ENCODE data around the gene CCDC91. TPM values are rescaled to one million over a fixed set of nuclear protein-coding genes. Genes with fewer than 3 reads are reported as not detected.
A peak's percentile ranks its signal among the peaks of the same experiment; 100 is the strongest.

CCDC91 gene
- polyA plus RNA-seq (2012; ENCODE audit: missing spikeins): 14.9 TPM

DNA sequence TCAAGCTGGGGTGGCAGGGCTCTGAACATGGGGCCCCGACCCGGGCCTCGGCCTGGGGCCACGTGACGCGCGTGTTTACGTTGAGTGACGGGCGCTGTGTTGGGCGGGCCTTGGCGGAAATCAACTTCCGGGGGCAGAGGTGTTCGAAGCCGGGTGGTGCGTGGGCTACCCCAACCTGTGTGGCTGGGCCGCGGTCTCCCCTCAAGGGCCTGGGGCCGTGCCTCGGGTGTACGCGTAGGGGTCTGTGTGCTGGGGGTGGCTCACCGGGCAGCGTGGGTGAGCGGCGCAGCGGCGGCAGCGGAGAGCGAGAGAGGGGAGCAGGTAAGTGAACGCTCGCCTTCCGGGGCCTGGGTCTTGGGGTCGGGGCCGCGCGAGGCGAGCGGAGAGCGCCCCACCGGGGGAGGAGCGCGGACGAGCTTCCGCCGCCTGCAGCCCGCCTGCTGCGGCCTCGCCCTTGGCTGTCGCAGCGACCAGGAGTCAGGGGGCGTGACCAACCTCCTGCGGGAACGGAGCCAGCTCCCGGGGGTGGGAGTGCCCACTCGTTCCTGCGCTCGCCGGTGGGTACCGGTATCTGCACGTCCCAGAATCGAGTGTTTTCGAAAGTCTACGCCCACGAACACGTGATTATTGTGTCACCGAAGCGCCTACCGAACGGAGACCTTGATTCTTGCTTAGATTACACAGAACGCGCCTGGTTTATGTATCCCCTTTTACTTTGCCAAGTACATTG is at the start of gene CCDC91:
Gene CCDC91, plus strand, starts transcription at position 136 of the 730 bp plus-strand sequence. CDS start 66,760 bp downstream, outside the sequence.
- FAIRE-seq (peak; percentile 95), DNase-seq (ENCODE audit: insufficient read length) (peak; percentile 68)
- TF ChIP-seq POLR2AphosphoS5 (IDR thresholded peaks at IDR 0.05; ENCODE audit: low read depth, low read length) (peak; percentile 78), POLR2A (IDR thresholded peaks at IDR 0.05; ENCODE audit: low read depth, low read length) (peak; percentile 70; the same call in 1 of the 2 replicates), TAF1 (IDR thresholded peaks at IDR 0.05; ENCODE audit: borderline replicate concordance, low read depth, low read length) (no peak; the same call in 1 of the 2 replicates)

GRCh38 chr12:28144059-28144458 is 46.2 kb upstream of the CCDC91 start:
- FAIRE-seq (no peak), DNase-seq (ENCODE audit: insufficient read length) (no peak)
- TF ChIP-seq POLR2A (IDR thresholded peaks at IDR 0.05; ENCODE audit: low read depth, low read length) (no peak), TAF1 (IDR thresholded peaks at IDR 0.05; ENCODE audit: borderline replicate concordance, low read depth, low read length) (no peak), POLR2AphosphoS5 (IDR thresholded peaks at IDR 0.05; ENCODE audit: low read depth, low read length) (no peak)

GRCh38 chr12:28144532-28144931 is 45.7 kb upstream of the CCDC91 start:
- DNase-seq (ENCODE audit: insufficient read length) (no peak), FAIRE-seq (no peak)
- TF ChIP-seq TAF1 (IDR thresholded peaks at IDR 0.05; ENCODE audit: borderline replicate concordance, low read depth, low read length): no peak
- no peak for TF ChIP-seq POLR2A (IDR thresholded peaks at IDR 0.05; ENCODE audit: low read depth, low read length)
- TF ChIP-seq POLR2AphosphoS5 (IDR thresholded peaks at IDR 0.05; ENCODE audit: low read depth, low read length): no peak

- DNase-seq (ENCODE audit: insufficient read length) (no peak), FAIRE-seq (no peak)
- TF ChIP-seq POLR2AphosphoS5 (IDR thresholded peaks at IDR 0.05; ENCODE audit: low read depth, low read length): no peak
- TF ChIP-seq POLR2A (IDR thresholded peaks at IDR 0.05; ENCODE audit: low read depth, low read length): no peak
- no peak for TF ChIP-seq TAF1 (IDR thresholded peaks at IDR 0.05; ENCODE audit: borderline replicate concordance, low read depth, low read length)
These were observed 45.0 kb upstream of the CCDC91 start for GRCh38 chr12:28145216-28145615.

- DNase-seq (ENCODE audit: insufficient read length) (no peak), FAIRE-seq (no peak)
- TF ChIP-seq POLR2AphosphoS5 (IDR thresholded peaks at IDR 0.05; ENCODE audit: low read depth, low read length) (no peak), TAF1 (IDR thresholded peaks at IDR 0.05; ENCODE audit: borderline replicate concordance, low read depth, low read length) (no peak), POLR2A (IDR thresholded peaks at IDR 0.05; ENCODE audit: low read depth, low read length) (no peak)
These were observed 41.0 kb upstream of the CCDC91 start for GRCh38 chr12:28149279-28149678.

DNA sequence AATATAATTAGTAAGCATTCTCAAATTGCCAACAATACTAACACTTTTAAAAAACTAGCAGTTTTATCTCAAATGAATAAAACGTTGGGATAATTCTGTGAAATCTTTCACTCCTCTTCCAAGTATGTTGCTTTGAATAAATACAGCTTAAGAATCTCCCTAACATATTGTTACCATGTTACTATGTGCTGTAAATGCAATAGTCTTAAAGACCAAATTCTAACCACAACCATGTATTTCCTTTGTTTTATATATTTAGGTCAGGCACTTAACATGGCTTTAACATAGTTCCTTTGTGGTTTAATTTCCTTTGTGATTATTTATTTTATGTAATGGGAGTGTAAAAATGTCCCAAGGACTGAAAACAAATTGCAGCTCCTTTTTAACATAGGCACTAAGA is 33.9 kb upstream of the CCDC91 start:
- no peak for FAIRE-seq
- TF ChIP-seq TAF1 (IDR thresholded peaks at IDR 0.05; ENCODE audit: borderline replicate concordance, low read depth, low read length) (no peak), POLR2A (IDR thresholded peaks at IDR 0.05; ENCODE audit: low read depth, low read length) (no peak), POLR2AphosphoS5 (IDR thresholded peaks at IDR 0.05; ENCODE audit: low read depth, low read length) (no peak)
- DNase-seq (ENCODE audit: insufficient read length): no peak

- no peak for DNase-seq (ENCODE audit: insufficient read length)
- no peak for TF ChIP-seq TAF1 (IDR thresholded peaks at IDR 0.05; ENCODE audit: borderline replicate concordance, low read depth, low read length)
- TF ChIP-seq POLR2AphosphoS5 (IDR thresholded peaks at IDR 0.05; ENCODE audit: low read depth, low read length): no peak
- TF ChIP-seq POLR2A (IDR thresholded peaks at IDR 0.05; ENCODE audit: low read depth, low read length): no peak
- FAIRE-seq: no peak
These were observed 33.5 kb upstream of the CCDC91 start for GRCh38 chr12:28156804-28157203.

- TF ChIP-seq POLR2AphosphoS5 (IDR thresholded peaks at IDR 0.05; ENCODE audit: low read depth, low read length) (no peak), POLR2A (IDR thresholded peaks at IDR 0.05; ENCODE audit: low read depth, low read length) (no peak), TAF1 (IDR thresholded peaks at IDR 0.05; ENCODE audit: borderline replicate concordance, low read depth, low read length) (no peak)
- no peak for DNase-seq (ENCODE audit: insufficient read length)
- no peak for FAIRE-seq
These were observed 31.9 kb upstream of the CCDC91 start for GRCh38 chr12:28158353-28158752.

DNA sequence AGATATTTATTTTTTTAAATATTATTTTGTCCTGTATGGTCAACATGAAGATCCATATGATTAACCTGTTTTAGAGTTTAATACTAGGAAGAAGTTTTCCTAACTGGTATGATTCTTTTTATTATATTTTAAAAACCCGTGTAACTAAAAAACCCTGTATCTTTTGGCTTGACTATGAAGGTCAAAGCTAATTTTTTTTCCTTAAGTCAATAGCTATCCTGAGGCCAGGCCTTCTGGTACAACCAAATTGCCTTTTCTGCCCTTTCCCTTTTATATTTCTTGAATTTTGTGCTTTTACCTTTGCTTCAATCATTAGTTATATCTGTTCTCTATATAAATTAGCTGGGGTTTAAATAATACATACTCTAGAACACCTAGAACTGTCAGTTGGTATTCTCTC is 30.6 kb upstream of the CCDC91 start:
- DNase-seq (ENCODE audit: insufficient read length) (no peak), FAIRE-seq (no peak)
- TF ChIP-seq TAF1 (IDR thresholded peaks at IDR 0.05; ENCODE audit: borderline replicate concordance, low read depth, low read length): no peak

- DNase-seq (ENCODE audit: insufficient read length) (no peak), FAIRE-seq (no peak)
- TF ChIP-seq POLR2AphosphoS5 (IDR thresholded peaks at IDR 0.05; ENCODE audit: low read depth, low read length) (no peak), TAF1 (IDR thresholded peaks at IDR 0.05; ENCODE audit: borderline replicate concordance, low read depth, low read length) (no peak), POLR2A (IDR thresholded peaks at IDR 0.05; ENCODE audit: low read depth, low read length) (no peak)
These were observed 28.6 kb upstream of the CCDC91 start for GRCh38 chr12:28161697-28162096.

DNA sequence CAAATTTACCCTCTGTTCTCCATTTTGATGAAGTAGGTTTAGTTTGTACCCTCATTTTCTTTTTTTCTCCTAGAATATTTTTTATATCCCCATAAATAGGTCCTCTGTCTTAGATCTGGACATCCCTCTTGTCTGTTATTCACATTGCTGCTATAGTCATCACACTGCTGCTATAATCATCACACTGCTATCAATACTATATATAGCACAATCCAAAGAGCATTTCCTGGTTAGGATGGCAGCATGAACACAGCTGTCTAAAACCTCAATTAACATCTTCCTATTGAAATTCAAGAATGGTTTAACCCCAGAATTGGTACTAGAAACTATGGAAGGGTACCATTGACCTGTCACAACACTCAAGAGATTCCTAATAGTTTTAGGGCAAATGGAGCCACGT is 27.6 kb upstream of the CCDC91 start:
- TF ChIP-seq POLR2A (IDR thresholded peaks at IDR 0.05; ENCODE audit: low read depth, low read length) (no peak), TAF1 (IDR thresholded peaks at IDR 0.05; ENCODE audit: borderline replicate concordance, low read depth, low read length) (no peak), POLR2AphosphoS5 (IDR thresholded peaks at IDR 0.05; ENCODE audit: low read depth, low read length) (no peak)
- DNase-seq (ENCODE audit: insufficient read length) (no peak), FAIRE-seq (no peak)

GRCh38 chr12:28164644-28165275 is 25.5 kb upstream of the CCDC91 start:
- DNase-seq (ENCODE audit: insufficient read length) (no peak), FAIRE-seq (no peak)
- TF ChIP-seq POLR2AphosphoS5 (IDR thresholded peaks at IDR 0.05; ENCODE audit: low read depth, low read length) (no peak), TAF1 (IDR thresholded peaks at IDR 0.05; ENCODE audit: borderline replicate concordance, low read depth, low read length) (no peak), POLR2A (IDR thresholded peaks at IDR 0.05; ENCODE audit: low read depth, low read length) (no peak)
